A673 (cell line): ENCODE measurements around the gene DIDO1. TPM values are rescaled to one million over a fixed set of nuclear protein-coding genes. Genes with fewer than 3 reads are reported as not detected.

Source experiments
- BruUV-seq: library from RNA; stranded (reverse); fragments of 400-500 nt; replicated peaks from 2 replicates; lab custom pipeline; 2021; lab: Mats Ljungman, UMichigan
- CTCF ChIA-PET: fragments of 300-600 bp; sonication (Branson Sonifier 250); formaldehyde crosslinking; loops from one replicate; lab custom pipeline; 2022; ENCODE audit warnings: antibody characterized with exemption; lab: Charles Lee
- POLR2A ChIA-PET: fragments of 300-600 bp; sonication (Branson Sonifier 250); formaldehyde crosslinking; loops from one replicate; lab custom pipeline; 2022; ENCODE audit warnings: antibody characterized with exemption; ENCODE audit not compliant: low non-redundant PET; lab: Charles Lee
- DNase-seq: peaks from one replicate; pipeline ENCODE4 v3.0.0-alpha.2; 2015; ENCODE audit warnings: low spot score
- H3K27ac ChIP-seq: fragments of 200-600 bp; sonication (generic); 2 replicates; pipeline ENCODE4 v1.5.1; 2016; ENCODE audit warnings: mixed run types, low read depth, mild to moderate bottlenecking, mixed read lengths, antibody characterized with exemption, low read length; ENCODE audit not compliant: poor library complexity, severe bottlenecking
- H3K27me3 ChIP-seq: fragments of 200-600 bp; sonication (generic); replicated peaks from 2 replicates; pipeline ENCODE4 v1.6.1; 2017; ENCODE audit warnings: mixed run types, low read depth, mild to moderate bottlenecking, mixed read lengths, antibody characterized with exemption, low read length; ENCODE audit not compliant: insufficient read depth, poor library complexity
- H3K36me3 ChIP-seq: fragments of 200-600 bp; sonication (generic); 2 replicates; pipeline ENCODE4 v1.6.1; 2016; ENCODE audit warnings: mixed run types, mild to moderate bottlenecking, mixed read lengths, antibody characterized with exemption, low read length; ENCODE audit not compliant: insufficient read depth, poor library complexity, severe bottlenecking
- H3K4me1 ChIP-seq: fragments of 200-600 bp; sonication (generic); 2 replicates; pipeline ENCODE4 v1.6.1; 2017; ENCODE audit warnings: mixed run types, mild to moderate bottlenecking, mixed read lengths, antibody characterized with exemption, low read length; ENCODE audit not compliant: insufficient read depth, poor library complexity, severe bottlenecking
- H3K4me3 ChIP-seq: fragments of 200-600 bp; sonication (generic); 2 replicates; pipeline ENCODE4 v1.5.1; 2016; ENCODE audit warnings: low read depth, mixed run types, mild to moderate bottlenecking, mixed read lengths, low read length; ENCODE audit not compliant: poor library complexity, severe bottlenecking
- H3K9me3 ChIP-seq: fragments of 200-600 bp; sonication (generic); 2 replicates; pipeline ENCODE4 v1.6.1; 2016; ENCODE audit warnings: mixed run types, low read depth, mild to moderate bottlenecking, mixed read lengths, antibody characterized with exemption, low read length; ENCODE audit not compliant: poor library complexity, severe bottlenecking
- EZH2 ChIP-seq: fragments of 200-600 bp; sonication (generic); IDR thresholded peaks from 2 replicates; pipeline ENCODE4 v1.6.1; 2017; ENCODE audit warnings: borderline replicate concordance, low read depth, mild to moderate bottlenecking, mixed read lengths, antibody characterized with exemption, low read length; ENCODE audit not compliant: poor library complexity, severe bottlenecking
- intact Hi-C: fragments of 100-400 bp; cut with micrococcal nuclease; formaldehyde crosslinking; loops from one replicate; pipeline ENCODE4 v1.10.0; 2022; ENCODE audit not compliant: unreplicated experiment
- total RNA-seq: library from RNA; stranded (reverse); gene quantifications from 2 replicates; pipeline ENCODE4 v1.2.3, GENCODE V29; 2021
- TF ChIP-seq, protein P1 (sequence below): fragments of 300-800, 200-600 bp; sonication (generic); conservative IDR thresholded peaks from 2 replicates; pipeline ENCODE4 v1.5.1; 2017; ENCODE audit warnings: low read depth, mild to moderate bottlenecking, antibody characterized with exemption, low read length, moderate library complexity, mixed read lengths

The DIDO1 gene
- total RNA-seq, 1 experiment from 2014 or later: 64.4 TPM

DNA sequence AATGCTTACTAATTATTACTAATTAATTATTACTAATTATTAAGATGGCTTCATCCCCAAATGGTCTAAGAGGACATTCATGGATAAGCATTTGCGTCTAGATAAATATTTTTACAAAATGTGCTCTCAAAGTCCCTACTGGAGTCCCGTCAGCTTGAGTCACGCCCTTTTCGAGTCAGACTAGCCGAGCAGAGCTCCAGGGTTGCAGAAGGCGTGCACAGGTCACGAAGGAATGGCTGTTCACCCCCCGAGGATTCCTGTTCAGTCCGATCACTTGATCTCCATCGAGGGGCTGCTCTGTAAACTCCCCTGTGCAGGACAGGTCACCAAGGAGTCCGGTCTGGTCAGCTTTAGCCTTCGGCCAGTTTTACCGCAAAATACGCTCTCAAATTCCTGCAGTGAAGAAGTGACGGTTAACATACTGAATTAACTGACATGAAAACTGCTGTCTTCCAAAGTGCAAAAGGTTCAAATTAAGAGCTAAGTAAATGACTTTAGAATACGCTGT, 84.5 kb downstream of the DIDO1 start:
- Histone ChIP-seq H3K9me3 (no peaks in the 10 kb centered on the region), H3K27ac (no peak overlapping the region), H3K4me1 (peaks cover 5% of the 10 kb centered on the region), H3K4me3 (no peak overlapping the region), H3K36me3 (peaks cover 12% of the 10 kb centered on the region), H3K27me3 (no peaks in the 10 kb centered on the region)
- POLR2A ChIA-PET: interaction anchor here (0.7 kb wide), 1 partner anchor 25 kb away, joined by 3 read pairs; no protein-coding TSS in a partner anchor
- CTCF ChIA-PET: interaction anchor here (1.3 kb wide), 1 partner anchor 19 kb away, joined by 3 read pairs; no protein-coding TSS in a partner anchor
- intact Hi-C loops: no loop called here
- TF ChIP-seq, protein P1, sequence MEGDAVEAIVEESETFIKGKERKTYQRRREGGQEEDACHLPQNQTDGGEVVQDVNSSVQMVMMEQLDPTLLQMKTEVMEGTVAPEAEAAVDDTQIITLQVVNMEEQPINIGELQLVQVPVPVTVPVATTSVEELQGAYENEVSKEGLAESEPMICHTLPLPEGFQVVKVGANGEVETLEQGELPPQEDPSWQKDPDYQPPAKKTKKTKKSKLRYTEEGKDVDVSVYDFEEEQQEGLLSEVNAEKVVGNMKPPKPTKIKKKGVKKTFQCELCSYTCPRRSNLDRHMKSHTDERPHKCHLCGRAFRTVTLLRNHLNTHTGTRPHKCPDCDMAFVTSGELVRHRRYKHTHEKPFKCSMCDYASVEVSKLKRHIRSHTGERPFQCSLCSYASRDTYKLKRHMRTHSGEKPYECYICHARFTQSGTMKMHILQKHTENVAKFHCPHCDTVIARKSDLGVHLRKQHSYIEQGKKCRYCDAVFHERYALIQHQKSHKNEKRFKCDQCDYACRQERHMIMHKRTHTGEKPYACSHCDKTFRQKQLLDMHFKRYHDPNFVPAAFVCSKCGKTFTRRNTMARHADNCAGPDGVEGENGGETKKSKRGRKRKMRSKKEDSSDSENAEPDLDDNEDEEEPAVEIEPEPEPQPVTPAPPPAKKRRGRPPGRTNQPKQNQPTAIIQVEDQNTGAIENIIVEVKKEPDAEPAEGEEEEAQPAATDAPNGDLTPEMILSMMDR: no peak
- no peak for TF ChIP-seq EZH2
- no peak for DNase-seq
- BruUV-seq: no TSS peak

- Histone ChIP-seq H3K27ac (no peak overlapping the region), H3K4me3 (no peak overlapping the region), H3K9me3 (no peaks in the 10 kb centered on the region), H3K36me3 (peaks cover 3% of the 10 kb centered on the region), H3K27me3 (no peaks in the 10 kb centered on the region), H3K4me1 (peaks cover 12% of the 10 kb centered on the region)
- POLR2A ChIA-PET: no interaction called here
- no TSS peak for BruUV-seq
- intact Hi-C loops: no loop called here
- CTCF ChIA-PET: no interaction called here
- no peak for DNase-seq
- no peak for TF ChIP-seq EZH2
- TF ChIP-seq, protein P1: no peak
Measured at GRCh38 chr20:62840244-62841197, 85.8 kb downstream of the DIDO1 start.

GRCh38 chr20:62839816-62840215, 86.5 kb downstream of the DIDO1 start:
- intact Hi-C loops: no loop called here
- TF ChIP-seq, protein P1: no peak
- TF ChIP-seq EZH2: no peak
- Histone ChIP-seq H3K9me3 (no peaks in the 10 kb centered on the region), H3K4me1 (peaks cover 15% of the 10 kb centered on the region), H3K27ac (no peak overlapping the region), H3K36me3 (no peaks in the 10 kb centered on the region), H3K4me3 (no peak overlapping the region), H3K27me3 (no peaks in the 10 kb centered on the region)
- DNase-seq: no peak
- POLR2A ChIA-PET: no interaction called here
- BruUV-seq: no TSS peak
- CTCF ChIA-PET: no interaction called here
